Activated naive CD8-positive, alpha-beta T cell treated with anti-CD3 and anti-CD28 coated beads, Interleukin-2, amount 10 ng/mL, durations not matched to agents 7 days and 5 days (primary cell): ENCODE results near the gene RASSF10. TPM values are rescaled to one million over a fixed set of nuclear protein-coding genes. Genes with fewer than 3 reads are reported as not detected.

Source experiments
- ATAC-seq: fragments of 150-1000 bp; cut with Tn5 transposase; one replicate; pipeline ENCODE4 v1.10.0; 2021; ENCODE audit warnings: low read depth, moderate library complexity
- POLR2A ChIA-PET: fragments of 350-600 bp; sonication (Branson Sonifier 250); formaldehyde crosslinking; loops from one replicate; lab custom pipeline; 2021; ENCODE audit warnings: antibody characterized with exemption; lab: Charles Lee
- DNase-seq: peaks from one replicate; pipeline ENCODE4 v3.0.0; 2021
- H3K27ac Mint-ChIP-seq: one replicate; pipeline ENCODE4 v1.8.0; 2022; ENCODE audit warnings: mild to moderate bottlenecking, mixed read lengths
- H3K27me3 Mint-ChIP-seq: one replicate; pipeline ENCODE4 v1.8.0; 2022; ENCODE audit warnings: mild to moderate bottlenecking, moderate library complexity, mixed read lengths
- H3K36me3 Mint-ChIP-seq: one replicate; pipeline ENCODE4 v1.8.0; 2021; ENCODE audit warnings: mild to moderate bottlenecking, mixed read lengths
- H3K4me1 Mint-ChIP-seq: one replicate; pipeline ENCODE4 v1.8.0; 2021; ENCODE audit warnings: mixed read lengths
- H3K4me3 Mint-ChIP-seq: one replicate; pipeline ENCODE4 v1.8.0; 2022; ENCODE audit warnings: mild to moderate bottlenecking, moderate library complexity, mixed read lengths
- H3K9me3 Mint-ChIP-seq: one replicate; pipeline ENCODE4 v1.8.0; 2021; ENCODE audit warnings: mixed read lengths
- total RNA-seq, 2 experiments: library from RNA; stranded (reverse); gene quantifications; one replicate each; pipeline ENCODE4 v1.2.3, GENCODE V29; 2021

RASSF10 gene
- total RNA-seq, 2 experiments from 2014 or later, result not detected

DNA sequence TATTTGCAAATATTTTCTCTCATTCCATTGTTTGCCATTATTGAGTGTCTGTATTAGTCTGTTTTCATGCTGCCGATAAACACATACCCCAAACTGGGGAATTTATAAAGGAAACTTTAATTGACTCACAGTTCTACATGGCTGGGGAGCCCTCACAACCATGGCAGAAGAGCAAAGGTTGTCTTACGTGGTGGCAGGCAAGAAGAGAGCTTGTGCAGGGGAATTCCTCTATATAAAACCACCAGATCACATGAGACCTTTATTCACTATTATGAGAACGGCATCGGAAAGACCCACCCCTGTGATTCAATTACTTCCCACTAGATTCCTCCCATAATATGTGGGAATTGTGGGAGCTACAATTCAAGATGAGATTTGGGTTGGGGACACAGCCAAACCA lies 10.2 kb downstream of the RASSF10 start:
- ATAC-seq, result no peak
- Mint-ChIP-seq H3K36me3 (no peaks in the 10 kb centered on the region), H3K4me3 (no peak overlapping the region), H3K4me1 (peaks cover 4% of the 10 kb centered on the region), H3K27me3 (peaks cover 64% of the 10 kb centered on the region), H3K9me3 (no peaks in the 10 kb centered on the region), H3K27ac (no peak overlapping the region)
- POLR2A ChIA-PET, result no interaction called here
- no peak for DNase-seq

DNA sequence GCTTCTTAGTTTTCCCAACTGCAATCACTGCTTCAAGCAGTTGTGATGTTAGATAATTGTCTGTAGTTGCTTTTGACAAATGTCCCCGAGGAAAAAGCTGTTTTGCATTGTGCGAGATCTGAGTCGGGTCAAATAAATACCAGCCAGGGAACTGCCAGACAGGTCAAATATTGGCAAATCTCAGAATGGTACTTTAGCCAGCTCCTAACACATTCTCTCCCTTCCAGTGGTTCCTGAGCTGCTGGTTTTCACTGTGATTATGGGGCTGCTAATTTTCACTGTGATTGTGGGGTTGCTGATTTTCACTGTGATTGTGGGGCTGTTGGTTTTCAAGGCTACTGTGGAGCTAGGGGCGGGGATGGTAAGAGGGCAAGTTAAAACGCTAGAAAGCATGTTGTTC lies 14.3 kb downstream of the RASSF10 start:
- H3K4me3 Mint-ChIP-seq, result no peak overlapping the region
- H3K27ac Mint-ChIP-seq, result no peak overlapping the region
- no peaks in the 10 kb centered on the region for H3K36me3 Mint-ChIP-seq
- POLR2A ChIA-PET, result no interaction called here
- peaks cover 48% of the 10 kb centered on the region for H3K27me3 Mint-ChIP-seq
- DNase-seq (no peak), ATAC-seq (no peak)
- no peaks in the 10 kb centered on the region for H3K9me3 Mint-ChIP-seq
- no peaks in the 10 kb centered on the region for H3K4me1 Mint-ChIP-seq

DNA sequence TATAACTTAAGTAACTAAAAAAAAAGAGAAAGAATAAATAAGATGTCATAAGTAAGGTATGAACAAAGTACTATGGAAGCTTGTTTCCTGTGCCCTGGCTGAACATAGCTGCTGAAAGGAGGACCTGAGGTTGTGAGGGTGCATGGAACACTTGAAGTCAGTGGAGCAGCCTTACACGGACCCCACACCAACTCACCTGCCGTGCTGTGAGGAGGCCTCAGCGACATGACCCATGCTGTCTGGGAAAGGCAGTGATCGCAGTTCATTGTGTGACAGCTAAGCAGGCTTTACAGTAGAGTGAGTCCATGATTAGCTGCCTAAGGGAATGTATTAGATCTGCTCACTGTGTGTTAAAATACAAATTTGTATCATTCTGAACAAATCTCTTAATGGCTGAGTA lies 17.6 kb downstream of the RASSF10 start:
- DNase-seq, result no peak
- Mint-ChIP-seq H3K27me3 (peaks cover 26% of the 10 kb centered on the region), H3K36me3 (no peaks in the 10 kb centered on the region), H3K4me3 (no peak overlapping the region), H3K4me1 (no peaks in the 10 kb centered on the region), H3K9me3 (no peaks in the 10 kb centered on the region), H3K27ac (no peak overlapping the region)
- POLR2A ChIA-PET, result no interaction called here
- ATAC-seq, result no peak

DNA sequence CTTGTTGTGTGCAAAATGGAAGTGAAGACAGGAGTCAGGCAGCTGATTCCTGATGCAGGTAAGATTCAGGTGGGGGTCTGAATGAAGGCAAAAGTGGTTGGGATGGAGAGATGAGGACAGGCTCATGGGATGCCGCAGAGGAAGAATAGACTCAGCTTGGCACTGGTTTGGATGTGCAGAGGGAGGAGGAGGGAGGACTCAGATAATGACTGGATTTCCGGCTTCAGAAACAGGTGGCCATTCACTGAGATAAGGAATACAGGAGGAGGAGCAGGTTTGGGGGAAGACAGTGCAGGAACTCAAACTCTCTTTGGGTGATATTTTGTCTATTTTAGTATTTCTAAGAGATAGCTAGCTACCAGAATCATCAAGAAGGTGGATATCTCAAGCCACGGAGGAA lies 19.2 kb downstream of the RASSF10 start:
- ATAC-seq (no peak), DNase-seq (no peak)
- Mint-ChIP-seq H3K4me1 (no peaks in the 10 kb centered on the region), H3K27ac (no peak overlapping the region), H3K27me3 (peaks cover 13% of the 10 kb centered on the region), H3K4me3 (no peak overlapping the region), H3K9me3 (no peaks in the 10 kb centered on the region), H3K36me3 (no peaks in the 10 kb centered on the region)
- POLR2A ChIA-PET, result no interaction called here

DNA sequence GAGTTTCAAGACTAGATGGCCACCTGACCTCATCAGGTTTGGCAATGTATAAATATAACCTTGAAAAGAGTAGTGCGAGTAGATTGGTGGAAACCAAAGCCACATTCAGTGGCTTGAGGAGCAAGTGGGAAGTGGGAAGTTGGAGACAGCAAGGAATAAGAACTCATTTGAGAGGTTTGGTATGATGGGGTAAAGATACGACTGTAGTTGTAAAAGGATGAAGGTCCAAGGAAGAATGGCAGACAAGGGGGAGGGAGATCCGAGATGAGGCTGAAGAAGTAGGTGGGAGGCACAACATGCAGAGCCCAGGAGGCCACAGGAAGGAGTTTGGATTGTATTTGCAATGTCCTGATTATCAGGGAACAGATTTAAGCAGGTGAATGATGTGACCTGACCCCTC lies 20.8 kb downstream of the RASSF10 start:
- peaks cover 3% of the 10 kb centered on the region for H3K27me3 Mint-ChIP-seq
- POLR2A ChIA-PET, result no interaction called here
- no peak for DNase-seq
- H3K9me3 Mint-ChIP-seq, result no peaks in the 10 kb centered on the region
- no peaks in the 10 kb centered on the region for H3K4me1 Mint-ChIP-seq
- no peak overlapping the region for H3K4me3 Mint-ChIP-seq
- H3K36me3 Mint-ChIP-seq, result no peaks in the 10 kb centered on the region
- H3K27ac Mint-ChIP-seq, result no peak overlapping the region
- ATAC-seq, result no peak

DNA sequence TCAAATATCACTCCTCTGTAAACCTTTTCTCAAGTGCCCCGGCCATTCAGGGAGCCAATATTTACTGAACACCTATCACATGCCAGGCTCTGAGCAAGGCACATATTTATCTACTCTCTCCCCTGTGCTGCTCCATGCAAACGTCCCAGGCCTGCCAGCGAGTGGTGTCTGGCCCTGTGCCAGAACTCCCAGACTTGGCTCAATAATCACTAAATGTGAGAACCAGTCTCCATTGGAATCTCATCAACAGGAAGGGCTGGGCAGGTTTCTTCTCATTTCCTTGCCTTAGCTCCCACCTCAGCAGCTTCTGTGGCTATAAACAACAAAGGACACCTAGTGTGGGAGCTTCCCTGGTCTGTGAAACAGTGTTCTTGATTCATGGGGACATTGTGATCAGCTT lies 21.7 kb downstream of the RASSF10 start:
- H3K4me1 Mint-ChIP-seq, result no peaks in the 10 kb centered on the region
- H3K27ac Mint-ChIP-seq, result no peak overlapping the region
- no peak overlapping the region for H3K4me3 Mint-ChIP-seq
- no peak for ATAC-seq
- H3K36me3 Mint-ChIP-seq, result no peaks in the 10 kb centered on the region
- H3K9me3 Mint-ChIP-seq, result no peaks in the 10 kb centered on the region
- no peak for DNase-seq
- peaks cover 13% of the 10 kb centered on the region for H3K27me3 Mint-ChIP-seq
- POLR2A ChIA-PET, result no interaction called here

DNA sequence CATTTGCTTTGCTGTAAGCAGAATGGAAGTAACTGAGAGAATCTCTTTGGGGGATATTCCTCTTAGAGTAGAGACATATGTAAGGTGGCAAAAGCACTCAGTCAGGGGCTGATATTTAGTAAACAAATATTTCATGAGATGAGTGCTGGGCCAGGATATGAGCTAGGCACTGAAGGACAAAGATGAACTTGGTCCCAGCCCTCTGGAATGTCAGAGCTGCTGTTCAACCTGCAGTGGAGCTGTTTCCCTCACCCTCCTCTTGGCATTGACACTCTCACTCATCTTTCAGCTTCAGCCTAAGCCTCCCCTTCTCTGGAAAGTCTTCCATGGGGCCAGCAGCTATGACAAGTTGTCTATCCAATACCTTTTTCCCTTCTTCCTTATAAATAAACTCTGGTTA lies 22.2 kb downstream of the RASSF10 start:
- ATAC-seq, result no peak
- Mint-ChIP-seq H3K36me3 (no peaks in the 10 kb centered on the region), H3K27ac (no peak overlapping the region), H3K4me3 (no peak overlapping the region), H3K4me1 (no peaks in the 10 kb centered on the region), H3K27me3 (peaks cover 16% of the 10 kb centered on the region), H3K9me3 (no peaks in the 10 kb centered on the region)
- DNase-seq, result no peak
- POLR2A ChIA-PET, result no interaction called here

DNA sequence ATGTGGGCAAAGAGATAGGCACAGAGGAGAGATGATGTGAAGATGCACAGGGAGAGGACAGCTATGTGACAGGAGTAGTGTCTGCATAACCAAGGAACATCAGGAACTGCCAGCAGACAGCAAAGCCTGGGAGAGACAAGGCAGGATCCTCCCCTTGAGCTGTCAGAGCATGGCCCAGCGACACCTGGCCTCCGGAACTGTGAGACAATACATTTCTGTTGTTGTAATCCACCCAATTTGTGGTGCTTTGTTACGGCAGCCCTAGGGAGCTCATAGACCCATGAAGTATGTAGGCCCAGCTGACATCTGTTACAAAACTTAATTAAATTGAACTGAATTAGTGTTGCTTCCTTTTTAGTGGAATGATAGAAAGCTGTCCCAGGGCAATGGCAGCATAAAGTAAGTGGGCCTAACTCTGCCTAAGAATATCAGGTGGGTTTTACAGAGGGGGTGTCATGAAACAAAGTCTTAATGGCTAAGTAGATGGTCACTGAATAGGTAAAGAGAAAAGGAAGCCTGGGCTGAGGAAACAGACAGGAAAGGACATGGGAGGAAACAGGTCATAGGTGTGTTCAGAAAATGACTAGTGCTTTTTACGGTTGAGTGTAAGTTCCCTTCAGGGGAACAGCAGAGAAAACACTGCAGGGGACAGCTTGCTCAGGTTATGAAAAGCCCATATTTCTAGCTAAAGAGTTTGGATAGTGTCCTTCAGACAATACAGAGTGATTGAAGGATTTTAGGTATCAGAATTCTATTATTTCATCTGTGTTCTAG lies 24.8 kb downstream of the RASSF10 start:
- DNase-seq, result no peak
- no peaks in the 10 kb centered on the region for H3K4me1 Mint-ChIP-seq
- POLR2A ChIA-PET, result no interaction called here

DNA sequence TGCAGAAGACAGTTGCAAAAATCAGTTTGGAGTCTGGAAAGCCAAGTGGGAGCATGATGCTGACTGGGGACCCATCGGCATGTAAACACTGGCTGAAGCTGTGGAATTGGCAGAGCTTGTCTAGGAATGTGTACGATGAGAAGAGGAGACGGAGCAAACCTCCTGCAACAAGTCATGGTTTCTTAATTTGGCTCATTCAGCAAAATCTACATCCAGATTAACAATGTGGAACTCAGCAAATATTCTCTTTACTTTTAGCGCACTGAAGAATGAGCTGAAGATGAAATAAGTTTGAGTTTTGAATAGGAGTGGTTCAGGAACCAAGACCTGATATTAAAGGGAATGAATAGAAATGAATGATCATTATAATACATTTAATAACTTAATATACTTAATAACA lies 26.6 kb downstream of the RASSF10 start:
- POLR2A ChIA-PET, result no interaction called here
- Mint-ChIP-seq H3K27me3 (peaks cover 20% of the 10 kb centered on the region), H3K36me3 (no peaks in the 10 kb centered on the region), H3K27ac (no peak overlapping the region), H3K9me3 (no peaks in the 10 kb centered on the region), H3K4me1 (no peaks in the 10 kb centered on the region), H3K4me3 (no peak overlapping the region)
- DNase-seq (no peak), ATAC-seq (no peak)

More for the DNA sequence above, 24.8 kb downstream of the RASSF10 start:
- no peaks in the 10 kb centered on the region for H3K36me3 Mint-ChIP-seq
- ATAC-seq, result no peak
- H3K27ac Mint-ChIP-seq, result no peak overlapping the region
- peaks cover 13% of the 10 kb centered on the region for H3K27me3 Mint-ChIP-seq
- H3K4me3 Mint-ChIP-seq, result no peak overlapping the region
- no peaks in the 10 kb centered on the region for H3K9me3 Mint-ChIP-seq

DNA sequence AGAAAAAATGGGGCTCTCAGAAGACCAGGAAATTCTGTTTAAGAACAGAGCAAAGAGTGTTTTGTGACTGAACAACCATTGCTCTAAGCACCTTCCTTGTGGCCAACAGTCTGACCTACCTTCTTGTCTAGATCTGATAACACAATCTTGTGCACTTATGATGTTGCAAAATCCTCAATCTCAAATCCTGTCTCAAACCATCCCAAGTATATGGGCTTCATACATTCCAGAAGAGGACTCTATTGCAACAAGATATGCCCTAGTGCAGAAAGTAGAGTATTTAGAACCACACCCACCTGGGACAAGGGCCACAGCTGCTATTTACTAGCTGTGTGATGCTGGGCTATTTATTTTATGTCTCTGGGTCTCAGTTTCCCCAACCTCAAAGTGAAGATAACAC lies 27.1 kb downstream of the RASSF10 start:
- POLR2A ChIA-PET, result no interaction called here
- Mint-ChIP-seq H3K36me3 (no peaks in the 10 kb centered on the region), H3K9me3 (no peaks in the 10 kb centered on the region), H3K27me3 (peaks cover 24% of the 10 kb centered on the region), H3K4me3 (no peak overlapping the region), H3K27ac (no peak overlapping the region), H3K4me1 (no peaks in the 10 kb centered on the region)
- ATAC-seq (no peak), DNase-seq (no peak)

DNA sequence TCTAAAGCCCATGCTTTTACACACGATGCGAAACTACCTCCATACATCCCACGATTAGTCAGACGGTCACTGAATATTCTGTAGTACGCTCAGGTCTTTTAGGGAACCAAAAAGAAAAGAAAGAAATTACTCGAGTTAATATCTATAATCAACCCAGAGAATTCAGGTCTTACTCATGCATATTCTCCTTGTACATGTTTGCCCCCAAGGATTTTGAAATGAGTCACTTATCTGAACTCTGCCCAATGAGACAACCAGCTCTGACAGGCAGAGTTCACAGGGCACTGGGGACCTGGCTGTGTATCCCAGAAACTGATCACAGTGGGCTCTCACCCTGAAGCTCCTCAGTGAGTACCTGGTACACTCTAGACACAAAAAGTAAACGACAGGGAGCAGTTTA lies 29.2 kb downstream of the RASSF10 start:
- H3K9me3 Mint-ChIP-seq, result no peaks in the 10 kb centered on the region
- DNase-seq (no peak), ATAC-seq (no peak)
- no peak overlapping the region for H3K27ac Mint-ChIP-seq
- H3K27me3 Mint-ChIP-seq, result peaks cover 30% of the 10 kb centered on the region
- no peak overlapping the region for H3K4me3 Mint-ChIP-seq
- POLR2A ChIA-PET, result no interaction called here
- H3K36me3 Mint-ChIP-seq, result no peaks in the 10 kb centered on the region
- no peaks in the 10 kb centered on the region for H3K4me1 Mint-ChIP-seq

DNA sequence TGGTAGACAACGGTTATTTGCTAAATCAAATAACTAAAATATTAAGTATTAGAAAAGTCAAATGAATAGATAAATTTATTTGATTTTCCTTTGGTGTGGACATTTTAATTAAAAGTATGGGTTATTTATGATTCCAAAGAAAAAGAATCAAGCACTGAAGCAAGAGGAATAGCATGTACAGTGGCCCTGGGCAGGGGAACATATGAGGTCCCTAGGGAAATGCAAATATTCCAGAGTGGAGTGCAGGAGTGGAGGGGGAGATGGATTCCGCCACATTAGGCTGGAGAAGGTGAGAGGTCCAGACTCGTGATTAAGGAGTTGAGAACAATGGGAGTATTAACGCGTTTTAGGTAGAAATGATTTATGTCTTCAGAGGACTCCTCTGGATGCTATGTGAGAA lies 30.0 kb downstream of the RASSF10 start:
- ATAC-seq (no peak), DNase-seq (no peak)
- Mint-ChIP-seq H3K27ac (no peak overlapping the region), H3K4me3 (no peak overlapping the region), H3K27me3 (peaks cover 30% of the 10 kb centered on the region), H3K36me3 (no peaks in the 10 kb centered on the region), H3K4me1 (no peaks in the 10 kb centered on the region), H3K9me3 (no peaks in the 10 kb centered on the region)
- POLR2A ChIA-PET, result no interaction called here

DNA sequence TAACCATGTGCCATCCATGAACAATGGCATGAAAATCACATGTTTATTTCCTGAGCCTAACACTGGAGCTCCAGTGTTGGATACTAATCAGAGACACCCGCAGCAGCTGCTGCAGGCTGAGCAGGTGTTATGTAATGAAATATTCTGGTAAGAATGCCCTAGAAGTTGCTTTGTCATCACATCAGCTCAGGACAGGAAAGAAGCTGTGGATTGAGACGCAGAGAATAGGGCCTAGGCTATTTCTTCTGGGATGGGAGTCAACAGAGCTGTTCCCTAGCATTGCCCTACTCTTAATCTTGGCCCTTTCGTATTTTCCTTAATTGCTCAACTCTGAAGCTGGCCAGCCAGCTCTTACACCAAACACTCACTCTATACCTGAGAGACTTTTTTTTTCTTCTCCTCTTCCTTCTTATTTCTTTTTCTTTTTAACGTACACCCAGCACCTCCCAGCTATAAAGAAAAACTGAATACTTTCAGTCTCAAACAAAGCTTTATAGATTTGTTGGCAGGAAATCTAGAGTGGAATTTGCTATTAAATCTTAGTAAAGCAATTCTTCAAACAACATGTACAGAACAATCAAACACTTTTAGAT lies 31.9 kb downstream of the RASSF10 start:
- Mint-ChIP-seq H3K27me3 (peaks cover 19% of the 10 kb centered on the region), H3K36me3 (no peaks in the 10 kb centered on the region), H3K4me1 (no peaks in the 10 kb centered on the region), H3K4me3 (no peak overlapping the region), H3K27ac (no peak overlapping the region), H3K9me3 (no peaks in the 10 kb centered on the region)
- POLR2A ChIA-PET, result no interaction called here
- no peak for ATAC-seq
- DNase-seq, result no peak

DNA sequence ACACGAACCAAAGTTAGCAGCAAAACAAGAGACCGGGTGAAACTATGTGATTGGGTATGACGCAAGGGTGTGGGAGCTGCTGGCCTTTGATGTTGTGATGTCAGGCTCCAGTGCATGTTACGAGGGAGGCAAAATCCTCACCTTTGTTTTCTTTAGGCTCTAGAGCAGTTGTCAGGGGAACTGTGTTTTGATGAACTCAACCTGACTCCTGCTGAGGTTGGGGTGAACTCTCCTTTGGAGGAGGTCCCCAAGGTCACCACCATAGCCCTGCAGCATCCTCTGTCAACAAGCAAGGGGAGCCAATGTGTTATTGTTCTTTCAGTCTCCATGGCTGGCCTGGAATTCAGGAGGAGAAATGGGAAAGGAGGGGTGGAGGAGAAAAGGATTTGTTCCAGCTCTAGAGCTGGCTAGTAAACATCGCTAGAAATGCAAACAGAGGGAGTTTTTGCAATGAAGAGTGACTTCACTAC lies 33.8 kb downstream of the RASSF10 start:
- POLR2A ChIA-PET, result no interaction called here

More for the DNA sequence above, 33.8 kb downstream of the RASSF10 start:
- Mint-ChIP-seq H3K36me3 (no peaks in the 10 kb centered on the region), H3K4me1 (no peaks in the 10 kb centered on the region), H3K27ac (no peak overlapping the region), H3K9me3 (no peaks in the 10 kb centered on the region), H3K4me3 (no peak overlapping the region), H3K27me3 (peaks cover 18% of the 10 kb centered on the region)
- DNase-seq (no peak), ATAC-seq (no peak)
